H1 (cell line): ENCODE results near the gene C1orf21.

Experiments used
- BRCA1 ChIP-seq: IDR thresholded peaks from 2 replicates; pipeline ENCODE4 v1.6.1; 2012; ENCODE audit warnings: low read depth, low read length, improper control_type of control experiment
- CHD1 ChIP-seq: IDR thresholded peaks from 2 replicates; pipeline ENCODE4 v1.6.1; 2012; ENCODE audit warnings: low read depth, low read length, improper control_type of control experiment
- CTCF ChIP-seq, 3 experiments: IDR thresholded peaks; 1 replicate in 2 of 3; 2 replicates in 1 of 3; pipeline versions ENCODE4 v1.5.1 to v1.6.1; 2011; ENCODE audit warnings: low read length in 3 of 3, mild to moderate bottlenecking in 3 of 3, inconsistent platforms in 2 of 3, low read depth in 1 of 3, moderate library complexity in 1 of 3; ENCODE audit not compliant: insufficient read depth in 1 of 3; ENCODE audit errors: control extremely low read depth in 1 of 3
- EZH2 ChIP-seq: fragments of 200-600 bp; sonication (generic); IDR thresholded peaks from 2 replicates; pipeline ENCODE4 v1.7.1; 2012; ENCODE audit warnings: low read depth, mild to moderate bottlenecking, moderate library complexity, low read length, inconsistent platforms; ENCODE audit not compliant: severe bottlenecking
- GABPA ChIP-seq: IDR thresholded peaks from 2 replicates; pipeline ENCODE4 v1.6.1; 2011; ENCODE audit warnings: mild to moderate bottlenecking, low read length, moderate library complexity, borderline replicate concordance; ENCODE audit not compliant: insufficient read depth
- HDAC6 ChIP-seq: IDR thresholded peaks from one replicate; pipeline ENCODE4 v1.7.1; 2012; ENCODE audit warnings: low read depth, mild to moderate bottlenecking, inconsistent platforms, low read length, moderate library complexity
- JUN ChIP-seq: IDR thresholded peaks from 2 replicates; pipeline ENCODE4 v1.6.1; 2011; ENCODE audit warnings: low read depth, mild to moderate bottlenecking, improper control_type of control experiment, low read length
- POLR2AphosphoS5 ChIP-seq: IDR thresholded peaks from 2 replicates; pipeline ENCODE4 v1.6.1; 2011; ENCODE audit warnings: low read depth, low read length
- RFX5 ChIP-seq: IDR thresholded peaks from 2 replicates; pipeline ENCODE4 v1.6.1; 2011; ENCODE audit warnings: low read depth, low read length, improper control_type of control experiment, borderline replicate concordance
- USF2 ChIP-seq: IDR thresholded peaks from 2 replicates; pipeline ENCODE4 v1.6.1; 2011; ENCODE audit warnings: low read length, improper control_type of control experiment
- YY1 ChIP-seq: IDR thresholded peaks from 2 replicates; pipeline ENCODE4 v1.6.1; 2011; ENCODE audit warnings: low read depth, mild to moderate bottlenecking, low read length

- TF ChIP-seq CHD1 (no peak), CTCF (IDR thresholded peaks at IDR 0.05; ENCODE audit: control extremely low read depth in 1 of 3, insufficient read depth in 1 of 3, low read depth in 1 of 3, low read length in 3 of 3) (no peak), JUN (no peak), USF2 (no peak), EZH2 (no peak), GABPA (no peak), POLR2AphosphoS5 (no peak), BRCA1 (no peak), RFX5 (no peak), HDAC6 (no peak), YY1 (no peak)
These were observed 31.1 kb downstream of the C1orf21 start for GRCh38 chr1:184417916-184418315.
